ENCODE data around the gene FBXL22. TPM values are rescaled to one million over a fixed set of nuclear protein-coding genes. Genes with fewer than 3 reads are reported as not detected.

The FBXL22 gene
- total RNA-seq, 1 donor from 2014 or later, result 0.71 TPM

Other genes starting within 250 kb of the FBXL22 start
- gene CA12, start 215.5 kb upstream of the FBXL22 start, total RNA-seq, result 4.0 TPM
- 58.2 TPM for gene USP3, start 92.8 kb upstream of the FBXL22 start, total RNA-seq
- gene HERC1, start 236.6 kb downstream of the FBXL22 start, total RNA-seq, result 160 TPM